ENCODE data around the gene N4BP2. TPM values are rescaled to one million over a fixed set of nuclear protein-coding genes. Genes with fewer than 3 reads are reported as not detected.

The N4BP2 gene
- total and polyA plus RNA-seq, 2 of the 8 experiments (the other 6 are each of a cell fraction or from before 2014, with no cell fraction given), result 4.4 to 44.7 TPM

DNA sequence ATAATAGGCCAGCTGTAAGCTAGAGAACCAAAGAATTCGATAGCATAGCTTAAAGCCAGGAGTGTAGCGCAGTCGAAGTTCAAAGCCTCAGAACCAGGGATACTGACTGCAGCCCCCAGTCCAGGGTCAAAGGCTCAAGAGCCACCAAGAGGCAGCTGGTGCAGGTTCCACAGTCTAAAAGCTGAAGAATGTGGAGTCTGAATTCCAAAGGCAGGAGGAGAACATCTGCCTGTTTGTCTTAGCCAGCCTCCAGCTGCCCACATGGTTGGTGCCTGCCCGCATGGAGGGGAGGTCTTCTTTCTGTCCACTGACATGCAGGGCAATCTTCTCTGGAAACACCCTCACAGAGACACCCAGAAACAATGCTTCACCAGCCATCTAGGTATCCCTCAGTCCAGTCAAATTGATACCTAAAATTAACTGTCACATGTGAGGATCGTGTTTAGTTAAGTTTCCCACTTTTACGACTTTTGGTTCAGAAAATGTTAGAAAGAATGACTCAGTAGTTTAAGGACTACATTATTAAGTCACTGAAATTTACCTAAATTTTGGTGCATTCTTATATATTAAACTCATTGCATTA lies 87.4 kb downstream of the N4BP2 start (continued):
- no peak for TF ChIP-seq CTCF (IDR thresholded peaks at IDR 0.05; ENCODE audit: control extremely low read depth in 1 of 3, insufficient read depth in 1 of 3, low read depth in 1 of 3, low read length in 3 of 3)
- TF ChIP-seq SP1 (IDR thresholded peaks at IDR 0.05; ENCODE audit: low read depth, low read length), result no peak
- TF ChIP-seq CBX5 (IDR thresholded peaks at IDR 0.05; ENCODE audit: low read depth, low read length), result no peak
